ENCODE measurements around the gene ERG. TPM values are rescaled to one million over a fixed set of nuclear protein-coding genes. Genes with fewer than 3 reads are reported as not detected.

Gene ERG
- total RNA-seq, 1 experiment from 2014 or later = 0.11 TPM

GRCh38 chr21:38525454-38525853 is 27.2 kb upstream of the ERG start:
- no peak for DNase-seq
- no peak overlapping the region for H3K18ac ChIP-seq (ENCODE audit: insufficient read length, low read depth, low read length)
- H3K27ac Mint-ChIP-seq = no peak overlapping the region
- no peak overlapping the region for H3K14ac ChIP-seq (ENCODE audit: insufficient read depth, low read length)
- no peak overlapping the region for H3K4me2 ChIP-seq (ENCODE audit: insufficient read depth, insufficient read length, low read length)
- H3K79me1 ChIP-seq (ENCODE audit: insufficient read depth, low read depth, low read length, poor library complexity, severe bottlenecking) = no peaks in the 10 kb centered on the region
- H2AFZ ChIP-seq (ENCODE audit: low read length) = no peak overlapping the region
- H2AK5ac ChIP-seq (ENCODE audit: insufficient read length, low read length) = no peak overlapping the region
- TF ChIP-seq CTCF (conservative IDR thresholded peaks at IDR 0.05) = no peak
- no peak overlapping the region for H3K23ac ChIP-seq (ENCODE audit: insufficient read length, low read depth, low read length)
- peaks cover 0 to 2% (median 0%) of the 10 kb centered on the region in 3 experiments; a peak in 1 of 7 replicates for H3K36me3 Mint-ChIP-seq (ENCODE audit: insufficient read depth in 1 of 3, low read depth in 3 of 3)
- H3K9ac ChIP-seq (ENCODE audit: extremely low read depth, insufficient read length, low read length) = no peak overlapping the region
- no peak overlapping the region for H4K91ac ChIP-seq (ENCODE audit: insufficient read length, low read depth, low read length)
- H3K4ac ChIP-seq (ENCODE audit: low read depth, low read length) = no peak overlapping the region
- no peaks in the 10 kb centered on the region for H3K4me1 ChIP-seq (ENCODE audit: insufficient read depth, low read length)
- H3K56ac ChIP-seq (ENCODE audit: insufficient read length, low read depth, low read length) = no peak overlapping the region
- H2BK12ac ChIP-seq (ENCODE audit: insufficient read length, low read depth, low read length) = no peak overlapping the region
- no peaks in the 10 kb centered on the region for H3K79me2 ChIP-seq (ENCODE audit: insufficient read depth, low read length)
- no CpG with 5 or more reads among the region's 9 CpGs for WGBS (ENCODE audit: extremely low coverage, insufficient read length, low lambda C conversion rate)
- peaks cover 4 to 9% of the 10 kb centered on the region in 2 experiments; a peak in 3 of 4 replicates for H3K4me1 Mint-ChIP-seq
- H3K27me3 ChIP-seq (ENCODE audit: insufficient read depth, low read length) = no peaks in the 10 kb centered on the region
- H2BK120ac ChIP-seq (ENCODE audit: low read depth, low read length, poor library complexity, severe bottlenecking) = no peak overlapping the region
- no peaks in the 10 kb centered on the region for H3K23me2 ChIP-seq (ENCODE audit: insufficient read length, low read depth, low read length, poor library complexity, severe bottlenecking)
- H3K27me3 Mint-ChIP-seq (ENCODE audit: low read depth) = peaks cover 5% of the 10 kb centered on the region; the same call in 1 of the 2 replicates
- no peak overlapping the region for H2BK20ac ChIP-seq (ENCODE audit: low read depth, low read length, poor library complexity, severe bottlenecking)
- no peak overlapping the region for H3K4me3 Mint-ChIP-seq
- no peaks in the 10 kb centered on the region for H4K20me1 ChIP-seq (ENCODE audit: control insufficient read depth, insufficient read depth, insufficient read length)
- no peak overlapping the region for H2BK15ac ChIP-seq (ENCODE audit: low read depth, low read length)
- no peaks in the 10 kb centered on the region for H3K9me3 Mint-ChIP-seq
- H4K8ac ChIP-seq (replicated peaks; ENCODE audit: insufficient read length, low read depth, low read length) = no peak overlapping the region
- H4K5ac ChIP-seq (ENCODE audit: insufficient read length, low read depth, low read length) = no peak overlapping the region
- H2BK5ac ChIP-seq (ENCODE audit: insufficient read length, low read length) = no peak overlapping the region
- H3K9me3 ChIP-seq (ENCODE audit: control insufficient read depth, low read depth, low read length) = no peaks in the 10 kb centered on the region
- no peak overlapping the region for H3K27ac ChIP-seq (ENCODE audit: insufficient read length, low read depth, low read length)
- H3T11ph ChIP-seq (ENCODE audit: low read length) = no peak overlapping the region

Measured in H9 (cell line).